ENCODE data around the gene DLX3.

- TF ChIP-seq CTCF (IDR thresholded peaks at IDR 0.05; ENCODE audit: poor library complexity, severe bottlenecking) (no peak), EZH2 (IDR thresholded peaks at IDR 0.05; ENCODE audit: borderline replicate concordance, insufficient read depth, low read length, poor library complexity, severe bottlenecking) (no peak), EP300 (conservative IDR thresholded peaks at IDR 0.05; ENCODE audit: poor library complexity, severe bottlenecking) (no peak), MXI1 (conservative IDR thresholded peaks at IDR 0.05; ENCODE audit: poor library complexity, severe bottlenecking) (no peak), POLR2AphosphoS5 (IDR thresholded peaks at IDR 0.05) (no peak), SMC3 (conservative IDR thresholded peaks at IDR 0.05; ENCODE audit: poor library complexity) (no peak), RAD21 (conservative IDR thresholded peaks at IDR 0.05) (no peak)
These were observed 45.4 kb downstream of the DLX3 start for GRCh38 chr17:49949634-49950033.

Data from neural cell (in vitro differentiated cells).